ENCODE results near the gene DLX4. TPM values are rescaled to one million over a fixed set of nuclear protein-coding genes. Genes with fewer than 3 reads are reported as not detected.

Gene DLX4, protein sequence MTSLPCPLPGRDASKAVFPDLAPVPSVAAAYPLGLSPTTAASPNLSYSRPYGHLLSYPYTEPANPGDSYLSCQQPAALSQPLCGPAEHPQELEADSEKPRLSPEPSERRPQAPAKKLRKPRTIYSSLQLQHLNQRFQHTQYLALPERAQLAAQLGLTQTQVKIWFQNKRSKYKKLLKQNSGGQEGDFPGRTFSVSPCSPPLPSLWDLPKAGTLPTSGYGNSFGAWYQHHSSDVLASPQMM
- under 1 TPM in 1 of 4 donors, not detected in 3; 0.37 TPM for total RNA-seq

DNA sequence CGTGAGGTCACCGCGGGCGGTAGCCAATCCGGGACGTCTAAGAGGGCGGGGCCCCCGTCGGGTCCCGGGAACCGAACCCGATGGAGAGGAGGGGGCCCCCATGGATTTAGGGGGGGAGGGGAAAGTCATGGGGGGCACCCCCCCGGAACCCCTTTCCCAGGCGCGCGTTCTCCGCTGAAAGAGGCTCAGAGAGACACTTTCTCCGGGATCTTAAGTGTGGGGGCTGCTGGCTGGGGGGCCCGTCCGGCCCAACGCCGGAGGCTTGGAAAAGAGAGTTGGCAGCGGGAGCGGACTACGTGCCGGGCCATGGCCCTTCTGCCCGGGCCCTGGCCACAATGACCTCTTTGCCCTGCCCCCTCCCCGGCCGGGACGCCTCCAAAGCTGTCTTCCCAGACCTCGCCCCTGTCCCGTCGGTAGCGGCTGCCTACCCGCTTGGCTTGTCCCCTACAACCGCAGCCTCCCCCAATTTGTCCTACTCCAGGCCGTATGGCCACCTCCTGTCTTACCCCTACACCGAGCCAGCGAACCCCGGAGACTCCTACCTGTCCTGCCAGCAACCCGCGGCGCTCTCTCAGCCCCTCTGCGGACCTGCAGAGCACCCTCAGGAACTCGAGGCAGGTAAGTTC, at the start of gene DLX4:
DLX4 (plus strand) TSS at position 57 of the 626 bp plus-strand sequence; CDS start at position 336, 279 bp downstream.
- DNase-seq (ENCODE audit: low spot score): no peak
- ATAC-seq (ENCODE audit: low FRiP score): no peak
- TF ChIP-seq, protein P1, sequence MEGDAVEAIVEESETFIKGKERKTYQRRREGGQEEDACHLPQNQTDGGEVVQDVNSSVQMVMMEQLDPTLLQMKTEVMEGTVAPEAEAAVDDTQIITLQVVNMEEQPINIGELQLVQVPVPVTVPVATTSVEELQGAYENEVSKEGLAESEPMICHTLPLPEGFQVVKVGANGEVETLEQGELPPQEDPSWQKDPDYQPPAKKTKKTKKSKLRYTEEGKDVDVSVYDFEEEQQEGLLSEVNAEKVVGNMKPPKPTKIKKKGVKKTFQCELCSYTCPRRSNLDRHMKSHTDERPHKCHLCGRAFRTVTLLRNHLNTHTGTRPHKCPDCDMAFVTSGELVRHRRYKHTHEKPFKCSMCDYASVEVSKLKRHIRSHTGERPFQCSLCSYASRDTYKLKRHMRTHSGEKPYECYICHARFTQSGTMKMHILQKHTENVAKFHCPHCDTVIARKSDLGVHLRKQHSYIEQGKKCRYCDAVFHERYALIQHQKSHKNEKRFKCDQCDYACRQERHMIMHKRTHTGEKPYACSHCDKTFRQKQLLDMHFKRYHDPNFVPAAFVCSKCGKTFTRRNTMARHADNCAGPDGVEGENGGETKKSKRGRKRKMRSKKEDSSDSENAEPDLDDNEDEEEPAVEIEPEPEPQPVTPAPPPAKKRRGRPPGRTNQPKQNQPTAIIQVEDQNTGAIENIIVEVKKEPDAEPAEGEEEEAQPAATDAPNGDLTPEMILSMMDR (IDR thresholded peaks at IDR 0.05): no peak

DNA sequence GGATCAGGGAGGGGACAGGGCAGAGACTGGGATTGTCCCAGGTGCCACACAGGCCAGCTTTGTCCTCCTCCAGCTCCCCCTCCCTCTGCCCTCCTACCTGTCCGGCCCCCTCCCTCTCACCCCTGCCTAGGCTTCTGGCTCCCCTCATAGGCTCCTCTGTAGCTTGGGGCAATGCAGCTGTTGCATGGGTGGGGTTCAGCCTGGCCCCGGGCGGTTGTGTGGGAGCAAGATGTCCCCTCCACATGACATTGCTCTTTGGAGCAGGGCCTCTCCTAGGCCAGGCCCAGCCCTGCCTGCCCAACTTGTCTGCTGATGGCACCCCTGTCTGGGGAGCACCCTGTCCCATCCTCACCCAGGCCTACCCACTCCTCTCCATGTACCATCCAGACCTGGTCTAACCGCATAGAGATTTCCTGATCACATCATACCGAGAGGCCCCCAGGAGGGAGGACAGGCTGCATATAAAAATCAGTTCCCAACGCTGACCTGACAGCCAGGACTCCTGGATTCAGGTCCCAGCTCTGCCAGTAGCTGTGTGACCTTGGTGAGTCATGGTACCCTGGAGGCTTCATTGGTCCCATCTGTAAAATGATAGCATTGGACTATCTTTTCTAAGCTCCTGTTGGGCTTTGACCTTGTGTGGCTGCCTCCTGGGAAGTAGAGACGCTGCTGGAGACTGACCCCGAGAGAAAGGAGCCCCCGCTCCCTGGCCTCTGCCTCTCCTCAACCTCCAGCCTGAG, 48.8 kb upstream of the DLX4 start:
- no peak for DNase-seq (ENCODE audit: low spot score)
- TF ChIP-seq, protein P1 (IDR thresholded peaks at IDR 0.05): no peak
- ATAC-seq (ENCODE audit: low FRiP score): no peak

DNA sequence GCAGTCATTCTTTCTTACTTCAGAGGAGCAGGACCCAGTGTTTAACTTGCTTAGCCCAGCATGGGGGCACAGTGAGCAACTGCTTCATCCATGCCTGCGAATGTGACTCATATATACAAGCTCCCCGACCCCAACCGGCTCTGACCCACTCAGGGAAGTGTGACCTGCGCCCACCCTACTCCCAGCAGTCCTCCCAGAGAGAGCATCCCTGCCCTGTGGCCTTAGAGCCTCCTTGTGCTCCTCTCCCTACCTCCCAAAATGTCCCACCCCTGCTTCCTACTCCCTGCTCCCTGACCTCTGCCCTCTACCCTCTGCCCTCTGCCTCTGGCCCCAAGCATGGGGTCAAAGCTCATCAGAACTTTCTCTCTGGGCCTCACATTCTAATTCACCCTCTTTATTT, 46.9 kb upstream of the DLX4 start:
- ATAC-seq (ENCODE audit: low FRiP score): no peak
- no peak for DNase-seq (ENCODE audit: low spot score)
- TF ChIP-seq, protein P1 (IDR thresholded peaks at IDR 0.05): no peak

DNA sequence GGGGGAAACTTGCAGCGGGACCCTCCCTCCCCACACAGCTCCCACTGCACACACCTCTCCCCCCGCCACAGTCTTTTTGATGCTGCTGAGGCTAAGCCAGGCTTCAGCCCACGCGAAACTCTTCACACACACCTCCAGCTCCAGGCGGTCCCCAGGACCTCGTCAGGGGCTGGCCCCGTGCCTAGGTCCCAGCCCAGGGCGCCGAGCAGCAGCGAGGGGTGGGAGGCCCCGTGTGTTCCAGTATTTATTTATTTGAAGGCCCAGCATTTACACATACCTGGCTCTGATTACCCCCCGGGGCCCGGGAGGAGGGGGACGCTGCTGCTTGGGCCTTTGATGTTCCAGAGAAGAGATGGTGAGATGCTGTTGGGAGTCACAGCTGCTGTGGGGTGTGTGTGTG, 44.9 kb upstream of the DLX4 start:
- TF ChIP-seq, protein P1 (IDR thresholded peaks at IDR 0.05): no peak

DNA sequence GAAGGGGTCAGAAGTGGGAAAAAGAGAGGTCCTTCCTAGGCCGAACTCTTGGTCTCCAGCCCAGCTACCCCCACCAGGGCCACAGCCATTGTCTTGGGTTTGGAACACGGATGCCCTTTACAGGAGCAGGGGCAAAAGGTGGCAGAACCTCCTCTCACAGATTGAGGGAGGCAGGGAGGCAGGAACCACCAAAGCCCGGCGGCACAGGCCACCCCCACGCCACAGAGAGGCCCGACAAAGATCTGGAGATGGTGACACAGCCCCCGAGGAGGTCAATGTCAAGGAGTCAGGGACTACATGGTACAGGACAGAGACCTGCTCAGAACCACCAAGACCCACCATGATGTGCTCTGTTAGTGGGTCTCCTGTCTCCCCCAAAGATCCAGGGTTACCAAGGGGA, 44.4 kb upstream of the DLX4 start:
- ATAC-seq (ENCODE audit: low FRiP score): no peak
- DNase-seq (ENCODE audit: low spot score): no peak

More for the DNA sequence above, 44.9 kb upstream of the DLX4 start:
- DNase-seq (ENCODE audit: low spot score) (no peak), ATAC-seq (ENCODE audit: low FRiP score) (no peak)

DNA sequence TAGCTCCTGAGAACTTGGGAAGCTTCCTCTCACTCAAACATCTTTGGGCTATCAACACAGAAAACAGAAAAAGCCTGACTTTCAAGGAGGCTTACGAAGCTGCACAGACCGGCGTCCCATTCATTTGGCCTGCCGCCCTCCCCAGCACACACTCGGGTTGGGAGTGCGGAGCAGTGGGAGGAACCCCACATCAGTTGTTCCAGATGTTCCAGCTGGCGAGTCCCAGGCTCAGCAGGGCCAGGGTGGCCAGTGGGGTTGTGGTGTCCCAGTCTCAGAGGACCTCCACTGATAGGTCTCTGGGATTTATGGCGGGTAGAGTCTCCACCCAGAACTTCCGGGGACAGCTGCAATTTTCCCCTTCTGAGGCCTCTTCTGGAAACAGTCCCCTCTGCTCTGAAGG, 43.1 kb upstream of the DLX4 start:
- ATAC-seq (ENCODE audit: low FRiP score) (no peak), DNase-seq (ENCODE audit: low spot score) (no peak)
- TF ChIP-seq, protein P1 (IDR thresholded peaks at IDR 0.05): no peak

More for the DNA sequence above, 44.4 kb upstream of the DLX4 start:
- TF ChIP-seq, protein P1 (IDR thresholded peaks at IDR 0.05): no peak
